ENCODE results near the gene SSC5D. TPM values are rescaled to one million over a fixed set of nuclear protein-coding genes. Genes with fewer than 3 reads are reported as not detected.

Gene SSC5D
- total and polyA plus RNA-seq, 10 of the 15 experiments (the other 5 are each of a cell fraction or from before 2014, with no cell fraction given): 0.03 to 0.13 (median 0.05) TPM; not detected in 4

- no peak for TF ChIP-seq BCL3 (IDR thresholded peaks at IDR 0.05; ENCODE audit: borderline replicate concordance, insufficient read depth, low read depth, low read length, poor library complexity, severe bottlenecking)
These were observed 64.0 kb downstream of the SSC5D start (continued) for GRCh38 chr19:55552206-55552605.

- Histone ChIP-seq H3K9me3 (replicated peaks; ENCODE audit: control insufficient read depth, insufficient read depth, low read length) (no peaks in the 10 kb centered on the region), H3K9ac (ENCODE audit: control insufficient read depth, insufficient read depth, low read length) (no peak overlapping the region), H3K27ac (ENCODE audit: control insufficient read depth, insufficient read depth) (no peak overlapping the region), H3K79me2 (ENCODE audit: control insufficient read depth, insufficient read depth, low read length) (no peaks in the 10 kb centered on the region), H3K36me3 (ENCODE audit: control insufficient read depth in 2 of 2, insufficient read depth in 2 of 2, low read length in 1 of 2) (no peaks in the 10 kb centered on the region), H2AFZ (ENCODE audit: control insufficient read depth, low read depth, low read length) (no peak overlapping the region), H4K20me1 (ENCODE audit: control insufficient read depth, insufficient read depth) (no peaks in the 10 kb centered on the region), H3K4me3 (no peak overlapping the region), H3K4me1 (ENCODE audit: control insufficient read depth, insufficient read depth, low read length) (no peaks in the 10 kb centered on the region), H3K4me2 (ENCODE audit: control insufficient read depth, insufficient read depth) (no peak overlapping the region), H3K27me3 (replicated peaks in 1 of 2; ENCODE audit: control insufficient read depth in 2 of 2, insufficient read depth in 2 of 2, low read length in 1 of 2) (peaks cover 0 to 7% of the 10 kb centered on the region in 2 experiments; a peak in 3 of 4 replicates)
- in situ Hi-C loops (cut with MboI): no loop called here
- DNase-seq (ENCODE audit: low read depth, low spot score) (no peak), FAIRE-seq (no peak), ATAC-seq (no peak)
- WGBS (ENCODE audit: insufficient coverage, insufficient replicate concordance, low lambda C conversion rate, missing lambda C conversion rate): 64% methylated on average over 13 of the region's 13 CpGs
- RAD21 ChIA-PET (ENCODE audit: unreplicated experiment): no interaction called here
- BruUV-seq (replicated peaks): no TSS peak
- intact Hi-C loops (cut with micrococcal nuclease; ENCODE audit: unreplicated experiment): no loop called here
- TF ChIP-seq HCFC1 (IDR thresholded peaks at IDR 0.05; ENCODE audit: low read length): no peak
- POLR2A ChIA-PET: no interaction called here
- CTCF ChIA-PET: interaction anchor here (1.4 kb wide), 1 partner anchor 53 kb away, joined by 3 read pairs; the partner anchor contains the start of gene ZNF865
- SMC1A ChIA-PET (ENCODE audit: uncharacterized antibody, unreplicated experiment): interaction anchor here (0.6 kb wide), 1 partner anchor 34 kb away, joined by 3 read pairs; no protein-coding TSS in a partner anchor
These were observed 64.4 kb downstream of the SSC5D start for GRCh38 chr19:55552620-55553019.

Data from GM12878 (cell line).